Caco-2 (cell line): ENCODE data around the gene COG4. TPM values are rescaled to one million over a fixed set of nuclear protein-coding genes. Genes with fewer than 3 reads are reported as not detected.

Experiments used
- BruUV-seq: library from RNA; stranded (reverse); fragments of 400-500 nt; replicated peaks from 2 replicates; lab custom pipeline; 2021; lab: Mats Ljungman, UMichigan
- CTCF ChIA-PET: fragments of 300-600 bp; sonication (Branson Sonifier 250); formaldehyde crosslinking; loops from one replicate; lab custom pipeline; 2022; ENCODE audit warnings: antibody characterized with exemption; lab: Charles Lee
- POLR2A ChIA-PET: fragments of 300-600 bp; sonication (Branson Sonifier 250); formaldehyde crosslinking; loops from one replicate; lab custom pipeline; 2022; ENCODE audit warnings: antibody characterized with exemption; lab: Charles Lee
- DNase-seq, 2 experiments: peaks; one replicate each; pipeline versions ENCODE4 v3.0.0 to v3.0.0-alpha.2; 2020 to 2022
- H3K27me3 ChIP-seq: replicated peaks from 2 replicates; pipeline ENCODE4 v1.6.0; 2011; ENCODE audit warnings: low read length; ENCODE audit not compliant: control insufficient read depth, insufficient read depth
- H3K36me3 ChIP-seq: 2 replicates; pipeline ENCODE4 v1.5.1; 2011; ENCODE audit warnings: low read length; ENCODE audit not compliant: control insufficient read depth, insufficient read depth
- H3K4me1 ChIP-seq: fragments of 250-450 bp; sonication (Bioruptor Pico); 2 replicates; pipeline ENCODE4 v1.5.1; 2020; ENCODE audit warnings: mild to moderate bottlenecking
- H3K4me3 ChIP-seq: 2 replicates; pipeline ENCODE4 v1.5.1; 2011; ENCODE audit warnings: low read depth, mild to moderate bottlenecking, control low read depth, low read length
- H3K9me3 ChIP-seq: fragments of 250-450 bp; sonication (Bioruptor Pico); 2 replicates; pipeline ENCODE4 v1.5.1; 2020; ENCODE audit warnings: mild to moderate bottlenecking, moderate library complexity
- H3K27ac Mint-ChIP-seq: one replicate; pipeline ENCODE4 v1.8.0; 2022; ENCODE audit warnings: mixed read lengths; ENCODE audit not compliant: unreplicated experiment
- H3K27me3 Mint-ChIP-seq: one replicate; pipeline ENCODE4 v1.8.0; 2022; ENCODE audit warnings: mixed read lengths; ENCODE audit not compliant: insufficient read depth, unreplicated experiment
- H3K36me3 Mint-ChIP-seq: one replicate; pipeline ENCODE4 v1.8.0; 2022; ENCODE audit warnings: mild to moderate bottlenecking, mixed read lengths; ENCODE audit not compliant: insufficient read depth, unreplicated experiment
- H3K4me1 Mint-ChIP-seq: one replicate; pipeline ENCODE4 v1.8.0; 2022; ENCODE audit warnings: low read depth, mixed read lengths; ENCODE audit not compliant: unreplicated experiment
- H3K4me3 Mint-ChIP-seq: one replicate; pipeline ENCODE4 v1.8.0; 2022; ENCODE audit warnings: mild to moderate bottlenecking, moderate library complexity, mixed read lengths; ENCODE audit not compliant: unreplicated experiment
- H3K9me3 Mint-ChIP-seq: one replicate; pipeline ENCODE4 v1.8.0; 2022; ENCODE audit warnings: mixed read lengths; ENCODE audit not compliant: unreplicated experiment
- intact Hi-C: fragments of 100-400 bp; cut with micrococcal nuclease; formaldehyde crosslinking; loops from one replicate; pipeline ENCODE4 v1.10.0; 2022; ENCODE audit not compliant: unreplicated experiment
- total RNA-seq: library from RNA; stranded (reverse); gene quantifications from 2 replicates; pipeline ENCODE4 v1.2.3, GENCODE V29; 2022
- TF ChIP-seq, protein P1 (sequence below), 2 experiments: fragments of 200-600 bp in 1 of 2; IDR thresholded peaks; 1 replicate in 1 of 2; 2 replicates in 1 of 2; pipeline versions ENCODE4 v1.5.1 to v1.8.0; 2011 to 2022; ENCODE audit warnings: antibody characterized with exemption in 1 of 2, control low read depth in 1 of 2, inconsistent platforms in 1 of 2, low read depth in 1 of 2, low read length in 1 of 2, mild to moderate bottlenecking in 1 of 2, moderate library complexity in 1 of 2; ENCODE audit not compliant: insufficient read depth in 1 of 2, severe bottlenecking in 1 of 2, unreplicated experiment in 1 of 2

Gene COG4
- total RNA-seq, 1 experiment from 2014 or later: 88.5 TPM

DNA sequence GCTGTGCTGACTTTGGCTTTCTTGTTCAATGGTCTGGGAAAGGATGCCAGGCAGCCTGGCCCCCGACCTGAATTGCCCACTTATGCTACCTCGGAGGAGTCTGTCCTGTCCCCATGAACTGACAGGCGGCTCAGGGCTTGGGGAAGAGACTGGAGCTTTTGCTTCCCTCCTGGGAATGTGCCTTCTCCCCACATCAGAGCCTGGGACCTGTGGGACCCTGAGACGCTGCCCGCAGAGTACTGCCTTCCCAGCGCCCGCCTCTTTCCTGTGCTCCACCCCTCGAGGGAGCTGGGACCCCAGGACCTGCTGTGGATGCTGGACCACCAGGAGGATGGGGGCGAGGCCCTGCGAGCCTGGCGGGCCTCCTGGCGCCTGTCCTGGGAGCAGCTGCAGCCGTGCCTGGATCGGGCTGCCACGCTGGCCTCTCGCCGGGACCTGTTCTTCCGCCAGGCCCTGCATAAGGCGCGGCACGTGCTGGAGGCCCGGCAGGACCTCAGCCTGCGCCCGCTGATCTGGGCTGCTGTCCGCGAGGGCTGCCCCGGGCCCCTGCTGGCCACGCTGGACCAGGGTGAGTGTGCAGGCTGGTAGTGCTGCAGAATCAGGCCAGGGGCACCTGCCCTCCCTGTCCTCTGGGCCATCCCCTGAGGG is 50.4 kb downstream of the COG4 start:
- POLR2A ChIA-PET: no interaction called here

DNA sequence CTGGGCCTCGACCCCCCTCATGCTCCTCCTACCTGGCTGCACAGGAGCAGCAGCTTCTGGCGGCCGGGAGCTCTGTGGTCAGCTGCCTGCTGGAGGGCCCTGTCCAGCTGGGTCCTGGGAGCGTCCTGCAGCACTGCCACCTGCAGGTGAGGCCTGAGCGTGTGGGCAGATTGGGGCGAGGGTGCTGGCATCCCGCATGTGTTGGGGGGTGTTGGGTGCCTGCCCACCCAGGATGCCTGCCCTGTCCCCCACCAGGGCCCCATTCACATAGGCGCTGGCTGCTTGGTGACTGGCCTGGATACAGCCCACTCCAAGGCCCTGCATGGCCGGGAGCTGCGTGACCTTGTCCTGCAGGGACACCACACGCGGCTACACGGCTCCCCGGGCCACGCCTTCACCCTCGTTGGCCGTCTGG is 52.4 kb downstream of the COG4 start:
- peaks cover 8% of the 10 kb centered on the region; the same call in 1 of the 2 replicates for H3K4me1 ChIP-seq
- H3K4me3 ChIP-seq: no peak overlapping the region
- H3K27me3 ChIP-seq: no peaks in the 10 kb centered on the region
- DNase-seq: peak; percentile 71 to 80
- no peaks in the 10 kb centered on the region for H3K9me3 ChIP-seq
- POLR2A ChIA-PET: interaction anchor here (0.5 to 1.4 kb wide), 7 partner anchors 21 to 1369 kb away, joined by 3 to 14 read pairs (median 4); no protein-coding TSS in a partner anchor
- intact Hi-C loops: loop anchor here (1.0 to 5.0 kb wide), 3 partner anchors 44 to 90 kb away; no protein-coding TSS in a partner anchor
- Mint-ChIP-seq H3K27ac (peak overlapping the region; percentile 36), H3K4me3 (no peak overlapping the region), H3K36me3 (peaks cover 6% of the 10 kb centered on the region), H3K4me1 (peaks cover 7% of the 10 kb centered on the region), H3K9me3 (no peaks in the 10 kb centered on the region), H3K27me3 (no peaks in the 10 kb centered on the region)
- BruUV-seq: no TSS peak
- TF ChIP-seq, protein P1, sequence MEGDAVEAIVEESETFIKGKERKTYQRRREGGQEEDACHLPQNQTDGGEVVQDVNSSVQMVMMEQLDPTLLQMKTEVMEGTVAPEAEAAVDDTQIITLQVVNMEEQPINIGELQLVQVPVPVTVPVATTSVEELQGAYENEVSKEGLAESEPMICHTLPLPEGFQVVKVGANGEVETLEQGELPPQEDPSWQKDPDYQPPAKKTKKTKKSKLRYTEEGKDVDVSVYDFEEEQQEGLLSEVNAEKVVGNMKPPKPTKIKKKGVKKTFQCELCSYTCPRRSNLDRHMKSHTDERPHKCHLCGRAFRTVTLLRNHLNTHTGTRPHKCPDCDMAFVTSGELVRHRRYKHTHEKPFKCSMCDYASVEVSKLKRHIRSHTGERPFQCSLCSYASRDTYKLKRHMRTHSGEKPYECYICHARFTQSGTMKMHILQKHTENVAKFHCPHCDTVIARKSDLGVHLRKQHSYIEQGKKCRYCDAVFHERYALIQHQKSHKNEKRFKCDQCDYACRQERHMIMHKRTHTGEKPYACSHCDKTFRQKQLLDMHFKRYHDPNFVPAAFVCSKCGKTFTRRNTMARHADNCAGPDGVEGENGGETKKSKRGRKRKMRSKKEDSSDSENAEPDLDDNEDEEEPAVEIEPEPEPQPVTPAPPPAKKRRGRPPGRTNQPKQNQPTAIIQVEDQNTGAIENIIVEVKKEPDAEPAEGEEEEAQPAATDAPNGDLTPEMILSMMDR (IDR thresholded peaks at IDR 0.05; ENCODE audit: insufficient read depth in 1 of 2, low read depth in 1 of 2, low read length in 1 of 2, severe bottlenecking in 1 of 2, unreplicated experiment in 1 of 2): peak; percentile 82 to 86
- CTCF ChIA-PET: interaction anchor here (0.6 to 1.9 kb wide), 14 partner anchors 17 to 300 kb away, joined by 3 to 42 read pairs (median 4); partner anchors contain the start of gene FCSK
- no peaks in the 10 kb centered on the region; the same call in 1 of the 2 replicates for H3K36me3 ChIP-seq

More for the DNA sequence above, 50.4 kb downstream of the COG4 start:
- Mint-ChIP-seq H3K4me3 (no peak overlapping the region), H3K36me3 (peaks cover 17% of the 10 kb centered on the region), H3K27me3 (no peaks in the 10 kb centered on the region), H3K4me1 (peaks cover 7% of the 10 kb centered on the region), H3K9me3 (no peaks in the 10 kb centered on the region), H3K27ac (no peak overlapping the region)
- Histone ChIP-seq H3K36me3 (no peaks in the 10 kb centered on the region; the same call in 1 of the 2 replicates), H3K4me3 (no peak overlapping the region), H3K9me3 (no peaks in the 10 kb centered on the region), H3K4me1 (peaks cover 16% of the 10 kb centered on the region), H3K27me3 (no peaks in the 10 kb centered on the region)
- no TSS peak for BruUV-seq
- intact Hi-C loops: loop anchor here (5.0 kb wide), 1 partner anchor 46 kb away; no protein-coding TSS in a partner anchor
- no peak for DNase-seq
- TF ChIP-seq, protein P1 (IDR thresholded peaks at IDR 0.05; ENCODE audit: insufficient read depth in 1 of 2, low read depth in 1 of 2, low read length in 1 of 2, severe bottlenecking in 1 of 2, unreplicated experiment in 1 of 2): no peak
- CTCF ChIA-PET: interaction anchor here (0.6 to 1.8 kb wide), 4 partner anchors 92 to 142 kb away, joined by 3 to 31 read pairs (median 8); no protein-coding TSS in a partner anchor

DNA sequence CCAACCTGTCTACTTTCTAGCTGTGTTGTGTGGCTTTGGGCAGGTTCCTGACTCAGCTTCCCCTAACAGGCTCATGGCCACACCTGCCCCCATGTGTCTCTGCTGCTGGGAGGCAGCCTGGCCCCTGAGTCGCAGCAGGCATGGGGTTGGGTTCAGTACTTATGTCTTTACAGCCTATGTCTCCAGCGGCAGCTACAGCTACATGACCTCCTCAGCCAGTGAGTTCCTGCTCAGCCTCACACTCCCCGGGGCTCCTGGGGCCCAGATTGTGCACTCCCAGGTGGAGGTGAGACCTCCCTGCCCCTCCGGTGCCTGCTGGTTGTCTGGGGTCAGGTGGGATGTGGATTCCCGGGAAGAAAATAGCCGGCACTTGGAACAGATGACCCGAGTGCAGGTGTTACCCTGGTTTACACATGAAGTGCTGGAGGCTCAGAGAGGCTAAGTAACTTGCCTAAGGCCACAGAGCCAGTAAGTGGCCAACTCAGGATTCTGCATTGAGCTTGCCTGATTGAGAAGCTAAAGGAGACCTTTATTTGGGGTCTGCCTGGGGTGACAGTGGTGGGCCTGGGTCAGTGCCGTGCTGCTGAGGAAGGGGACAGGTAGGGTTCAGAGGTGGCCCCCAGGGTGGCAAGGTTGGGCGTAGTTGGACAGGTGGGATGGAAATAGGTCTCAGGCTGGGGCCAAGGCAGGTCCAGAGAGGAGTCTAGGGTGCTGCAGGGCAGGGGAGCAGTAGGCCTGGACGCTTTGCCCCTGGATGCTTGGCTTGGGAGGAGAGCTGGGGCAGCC is 53.0 kb downstream of the COG4 start:
- Histone ChIP-seq H3K27me3 (no peaks in the 10 kb centered on the region), H3K36me3 (no peaks in the 10 kb centered on the region; the same call in 1 of the 2 replicates), H3K9me3 (no peaks in the 10 kb centered on the region), H3K4me1 (peaks cover 8% of the 10 kb centered on the region; the same call in 1 of the 2 replicates), H3K4me3 (no peak overlapping the region)
- no peaks in the 10 kb centered on the region for H3K9me3 Mint-ChIP-seq
- no peak for DNase-seq
- H3K4me1 Mint-ChIP-seq: peaks cover 7% of the 10 kb centered on the region
- peaks cover 5% of the 10 kb centered on the region for H3K36me3 Mint-ChIP-seq
- CTCF ChIA-PET: interaction anchor here (0.6 to 1.9 kb wide), 13 partner anchors 16 to 301 kb away, joined by 3 to 42 read pairs (median 4); partner anchors contain the start of gene FCSK
- BruUV-seq: no TSS peak
- no peaks in the 10 kb centered on the region for H3K27me3 Mint-ChIP-seq
- H3K27ac Mint-ChIP-seq: peak overlapping the region; percentile 36
- POLR2A ChIA-PET: interaction anchor here (0.5 to 1.4 kb wide), 4 partner anchors 42 to 1369 kb away, joined by 3 to 14 read pairs (median 4); no protein-coding TSS in a partner anchor
- TF ChIP-seq, protein P1 (IDR thresholded peaks at IDR 0.05; ENCODE audit: insufficient read depth in 1 of 2, low read depth in 1 of 2, low read length in 1 of 2, severe bottlenecking in 1 of 2, unreplicated experiment in 1 of 2): no peak
- no peak overlapping the region for H3K4me3 Mint-ChIP-seq
- intact Hi-C loops: loop anchor here (2.0 to 5.0 kb wide), 2 partner anchors 43 to 90 kb away; no protein-coding TSS in a partner anchor
